ENCODE measurements around the gene LAMC3.

Gene LAMC3

GRCh38 chr9:131046093-131046380, 37.1 kb downstream of the LAMC3 start:
- no peak for DNase-seq (ENCODE audit: extremely low read depth, insufficient read length)
- TF ChIP-seq CTCF (IDR thresholded peaks at IDR 0.05; ENCODE audit: insufficient read depth, low read length, poor library complexity, severe bottlenecking) = no peak
- Histone ChIP-seq H3K36me3 (ENCODE audit: control insufficient read depth, insufficient read depth, low read length) (no peaks in the 10 kb centered on the region), H3K27me3 (replicated peaks; ENCODE audit: control insufficient read depth, insufficient read depth, low read length) (no peaks in the 10 kb centered on the region), H3K4me3 (replicated peaks; ENCODE audit: low read depth, low read length) (no peak overlapping the region)

- H3K4me3 ChIP-seq (replicated peaks; ENCODE audit: low read depth, low read length) = no peak overlapping the region
- no peaks in the 10 kb centered on the region for H3K27me3 ChIP-seq (replicated peaks; ENCODE audit: control insufficient read depth, insufficient read depth, low read length)
- no peaks in the 10 kb centered on the region for H3K36me3 ChIP-seq (ENCODE audit: control insufficient read depth, insufficient read depth, low read length)
- peak; percentile 98 for TF ChIP-seq CTCF (IDR thresholded peaks at IDR 0.05; ENCODE audit: insufficient read depth, low read length, poor library complexity, severe bottlenecking)
- peak; percentile 76 for DNase-seq (ENCODE audit: extremely low read depth, insufficient read length)
Measured at GRCh38 chr9:131046581-131047202, 37.7 kb downstream of the LAMC3 start.

GRCh38 chr9:131048332-131048731, 39.4 kb downstream of the LAMC3 start:
- TF ChIP-seq CTCF (IDR thresholded peaks at IDR 0.05; ENCODE audit: insufficient read depth, low read length, poor library complexity, severe bottlenecking) = no peak
- no peak for DNase-seq (ENCODE audit: extremely low read depth, insufficient read length)
- H3K36me3 ChIP-seq (ENCODE audit: control insufficient read depth, insufficient read depth, low read length) = no peaks in the 10 kb centered on the region
- H3K27me3 ChIP-seq (replicated peaks; ENCODE audit: control insufficient read depth, insufficient read depth, low read length) = no peaks in the 10 kb centered on the region
- H3K4me3 ChIP-seq (replicated peaks; ENCODE audit: low read depth, low read length) = no peak overlapping the region

- no peak for TF ChIP-seq CTCF (IDR thresholded peaks at IDR 0.05; ENCODE audit: insufficient read depth, low read length, poor library complexity, severe bottlenecking)
- H3K27me3 ChIP-seq (replicated peaks; ENCODE audit: control insufficient read depth, insufficient read depth, low read length) = no peaks in the 10 kb centered on the region
- H3K36me3 ChIP-seq (ENCODE audit: control insufficient read depth, insufficient read depth, low read length) = no peaks in the 10 kb centered on the region
- no peak for DNase-seq (ENCODE audit: extremely low read depth, insufficient read length)
- H3K4me3 ChIP-seq (replicated peaks; ENCODE audit: low read depth, low read length) = no peak overlapping the region
Measured at GRCh38 chr9:131048820-131049219, 39.8 kb downstream of the LAMC3 start.

GRCh38 chr9:131049829-131050715, 41.1 kb downstream of the LAMC3 start:
- H3K36me3 ChIP-seq (ENCODE audit: control insufficient read depth, insufficient read depth, low read length) = no peaks in the 10 kb centered on the region
- no peaks in the 10 kb centered on the region for H3K27me3 ChIP-seq (replicated peaks; ENCODE audit: control insufficient read depth, insufficient read depth, low read length)
- no peak for DNase-seq (ENCODE audit: extremely low read depth, insufficient read length)
- no peak overlapping the region for H3K4me3 ChIP-seq (replicated peaks; ENCODE audit: low read depth, low read length)
- TF ChIP-seq CTCF (IDR thresholded peaks at IDR 0.05; ENCODE audit: insufficient read depth, low read length, poor library complexity, severe bottlenecking) = no peak

Data from GM06990 (cell line).